Cardiac atrium fibroblast (primary cell): Measurements from ENCODE around the gene RNMT. TPM values are rescaled to one million over a fixed set of nuclear protein-coding genes. Genes with fewer than 3 reads are reported as not detected.

Experiments
- total RNA-seq: library from RNA; depleted of rRNA; stranded (reverse); fragments of >200 nt; gene quantifications from 2 replicates; pipeline ENCODE4 v1.2.3, GENCODE V29; 2015

RNMT gene
- 14.3 and 14.7 TPM in 2 replicates for total RNA-seq

DNA sequence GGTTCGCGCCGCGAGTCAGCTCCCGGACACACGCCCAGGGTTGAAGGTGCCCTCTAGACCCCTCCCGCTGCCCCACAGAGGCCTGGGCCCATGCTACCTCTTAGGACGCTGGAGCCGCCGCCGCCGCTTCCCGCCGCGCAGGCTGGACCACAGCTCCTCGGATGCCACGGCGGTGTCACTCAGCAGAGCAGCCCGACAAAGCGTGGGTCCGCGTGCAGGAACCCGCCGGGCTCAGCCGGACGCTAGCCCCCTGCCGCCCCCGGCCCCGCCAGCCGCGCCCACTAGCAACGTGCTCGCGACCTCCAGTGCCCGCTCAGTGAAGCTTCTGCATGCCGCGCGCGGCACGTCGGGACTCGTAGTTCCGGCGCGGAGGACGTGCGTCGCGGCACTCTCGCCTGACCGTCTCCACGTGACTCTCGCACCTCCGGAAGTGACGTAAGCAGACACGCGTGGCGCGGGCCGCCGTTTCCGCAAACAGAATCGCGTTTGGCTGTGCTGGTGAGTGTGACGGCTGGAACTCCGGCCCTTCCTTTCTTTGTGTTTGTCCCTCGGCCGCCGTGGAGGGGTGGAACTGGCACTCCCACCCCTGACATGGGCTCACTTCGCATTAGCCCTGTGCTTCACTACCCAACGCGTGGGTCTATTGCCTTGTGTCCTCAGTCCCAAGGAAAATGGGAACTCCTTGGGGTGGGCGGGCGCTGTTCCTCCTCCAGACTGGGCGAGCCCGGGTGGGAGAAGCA, at the start of gene RNMT, which contains the start of gene FAM210A:
TSS of gene RNMT (plus strand) at position 442 of the 740 bp plus-strand sequence. CDS start 4,845 bp downstream, outside the sequence.
TSS of gene FAM210A (minus strand) at position 327 of the 740 bp plus-strand sequence. CDS start 44,481 bp downstream, outside the sequence.

Other genes starting within 250 kb of the RNMT start
- 8.5 and 10.2 TPM in 2 replicates for gene FAM210A, start 115 bp upstream of the RNMT start, total RNA-seq
- not detected in 2 replicates for gene MC5R, start 97.5 kb downstream of the RNMT start, total RNA-seq
- gene MC2R, start 188.9 kb downstream of the RNMT start, total RNA-seq: not detected in 2 replicates